ENCODE measurements around the gene MZF1. TPM values are rescaled to one million over a fixed set of nuclear protein-coding genes. Genes with fewer than 3 reads are reported as not detected.

MZF1 gene
- total and polyA plus RNA-seq, 9 of the 15 experiments (the other 6 are each of a cell fraction or from before 2014, with no cell fraction given), result 0.31 to 29.3 (median 11.5) TPM

DNA sequence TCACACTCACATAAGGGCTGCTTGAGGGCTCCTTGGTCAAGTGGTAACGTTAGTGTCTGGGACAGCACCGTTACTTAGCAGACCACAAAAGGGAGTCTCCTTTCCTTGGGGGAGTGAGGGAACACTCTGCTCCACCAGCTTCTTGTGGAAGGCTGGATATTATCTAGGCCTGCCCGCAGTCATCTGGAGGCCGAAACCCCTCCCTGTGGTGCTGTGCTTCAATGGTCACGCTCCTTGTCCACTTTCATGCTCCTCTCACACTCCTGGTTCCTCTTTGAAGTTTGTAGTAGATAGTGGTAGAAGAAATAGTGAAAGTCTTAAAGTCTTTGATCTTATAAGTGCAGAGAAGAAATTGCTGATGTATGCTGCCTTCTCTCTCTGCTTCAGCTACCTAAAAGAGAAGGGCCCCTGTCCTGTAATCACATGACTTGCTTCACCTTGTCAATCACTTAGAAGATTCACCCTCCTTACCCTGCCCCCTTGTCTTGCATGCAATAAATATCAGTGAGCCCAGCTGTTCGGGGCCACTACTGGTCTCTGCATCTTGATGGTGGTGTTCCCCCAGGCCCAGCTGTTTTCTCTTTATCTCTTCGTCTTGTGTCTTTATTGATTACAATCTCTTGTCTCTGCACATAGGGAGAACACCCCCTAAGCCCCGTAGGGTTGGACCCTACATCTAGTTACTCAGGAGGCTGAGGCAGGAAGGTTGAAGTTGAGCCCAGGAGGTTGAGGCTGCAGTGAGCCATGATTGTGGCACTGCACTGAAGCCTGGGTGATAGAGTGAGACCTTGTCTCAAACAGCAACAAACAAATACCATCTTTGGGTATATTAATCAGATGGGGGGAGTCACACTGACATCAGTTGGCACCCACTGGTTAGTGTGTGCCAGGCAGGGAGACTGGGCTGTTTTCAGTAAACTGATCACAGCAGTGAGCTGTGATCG is 11.6 kb upstream of the MZF1 start (continued):
- TF ChIP-seq TOE1 (IDR thresholded peaks at IDR 0.05; ENCODE audit: borderline replicate concordance) (0 out of 2 replicates have a peak, but pooled peaks have one; percentile 62), TOE1 (CRISPR knock-in tag; IDR thresholded peaks at IDR 0.05; ENCODE audit: borderline replicate concordance, low read depth) (0 out of 2 replicates have a peak, but pooled peaks have one; percentile 54), ZEB2 (IDR thresholded peaks at IDR 0.05) (peak; percentile 70), SMARCA4 (IDR thresholded peaks at IDR 0.05) (peak; percentile 62; the same call in 1 of the 2 replicates), ZSCAN32 (CRISPR knock-in tag; IDR thresholded peaks at IDR 0.05) (no peak), TRIM28 (IDR thresholded peaks at IDR 0.05) (0 out of 2 replicates have a peak, but pooled peaks have one; percentile 25), RHOXF2B (CRISPR knock-in tag; conservative IDR thresholded peaks at IDR 0.05) (no peak), SMARCA5 (IDR thresholded peaks at IDR 0.05) (no peak), RBM17 (IDR thresholded peaks at IDR 0.05; ENCODE audit: borderline replicate concordance, low read depth, low read length) (no peak), ARID1B (IDR thresholded peaks at IDR 0.05) (peak; percentile 70), NR2C2 (CRISPR knock-in tag; IDR thresholded peaks at IDR 0.05) (no peak), NR2C2 (tag; IDR thresholded peaks at IDR 0.05) (peak; percentile 59), SRF (CRISPR knock-in tag; IDR thresholded peaks at IDR 0.05) (peak in 1 of 2 experiments; percentile 70; a peak in 1 of 4 replicates), ZKSCAN8 (CRISPR knock-in tag; IDR thresholded peaks at IDR 0.05) (0 out of 2 replicates have a peak, but pooled peaks have one; percentile 34), ZNF316 (IDR thresholded peaks at IDR 0.05) (peak; percentile 41)
- TF ChIP-seq, protein P1, sequence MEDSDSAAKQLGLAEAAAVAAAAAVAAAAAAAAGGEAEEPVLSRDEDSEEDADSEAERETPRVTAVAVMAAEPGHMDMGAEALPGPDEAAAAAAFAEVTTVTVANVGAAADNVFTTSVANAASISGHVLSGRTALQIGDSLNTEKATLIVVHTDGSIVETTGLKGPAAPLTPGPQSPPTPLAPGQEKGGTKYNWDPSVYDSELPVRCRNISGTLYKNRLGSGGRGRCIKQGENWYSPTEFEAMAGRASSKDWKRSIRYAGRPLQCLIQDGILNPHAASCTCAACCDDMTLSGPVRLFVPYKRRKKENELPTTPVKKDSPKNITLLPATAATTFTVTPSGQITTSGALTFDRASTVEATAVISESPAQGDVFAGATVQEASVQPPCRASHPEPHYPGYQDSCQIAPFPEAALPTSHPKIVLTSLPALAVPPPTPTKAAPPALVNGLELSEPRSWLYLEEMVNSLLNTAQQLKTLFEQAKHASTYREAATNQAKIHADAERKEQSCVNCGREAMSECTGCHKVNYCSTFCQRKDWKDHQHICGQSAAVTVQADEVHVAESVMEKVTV (CRISPR knock-in tag; IDR thresholded peaks at IDR 0.05), result peak; percentile 3; the same call in 1 of the 2 replicates
- TF ChIP-seq, protein P2, sequence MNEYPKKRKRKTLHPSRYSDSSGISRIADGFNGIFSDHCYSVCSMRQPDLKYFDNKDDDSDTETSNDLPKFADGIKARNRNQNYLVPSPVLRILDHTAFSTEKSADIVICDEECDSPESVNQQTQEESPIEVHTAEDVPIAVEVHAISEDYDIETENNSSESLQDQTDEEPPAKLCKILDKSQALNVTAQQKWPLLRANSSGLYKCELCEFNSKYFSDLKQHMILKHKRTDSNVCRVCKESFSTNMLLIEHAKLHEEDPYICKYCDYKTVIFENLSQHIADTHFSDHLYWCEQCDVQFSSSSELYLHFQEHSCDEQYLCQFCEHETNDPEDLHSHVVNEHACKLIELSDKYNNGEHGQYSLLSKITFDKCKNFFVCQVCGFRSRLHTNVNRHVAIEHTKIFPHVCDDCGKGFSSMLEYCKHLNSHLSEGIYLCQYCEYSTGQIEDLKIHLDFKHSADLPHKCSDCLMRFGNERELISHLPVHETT (CRISPR knock-in tag; conservative IDR thresholded peaks at IDR 0.05 in 1 of 2, IDR thresholded peaks at IDR 0.05 in 1 of 2), result peak in 1 of 2 experiments; percentile 69; a peak in 2 of 4 replicates
- TF ChIP-seq, protein P3, sequence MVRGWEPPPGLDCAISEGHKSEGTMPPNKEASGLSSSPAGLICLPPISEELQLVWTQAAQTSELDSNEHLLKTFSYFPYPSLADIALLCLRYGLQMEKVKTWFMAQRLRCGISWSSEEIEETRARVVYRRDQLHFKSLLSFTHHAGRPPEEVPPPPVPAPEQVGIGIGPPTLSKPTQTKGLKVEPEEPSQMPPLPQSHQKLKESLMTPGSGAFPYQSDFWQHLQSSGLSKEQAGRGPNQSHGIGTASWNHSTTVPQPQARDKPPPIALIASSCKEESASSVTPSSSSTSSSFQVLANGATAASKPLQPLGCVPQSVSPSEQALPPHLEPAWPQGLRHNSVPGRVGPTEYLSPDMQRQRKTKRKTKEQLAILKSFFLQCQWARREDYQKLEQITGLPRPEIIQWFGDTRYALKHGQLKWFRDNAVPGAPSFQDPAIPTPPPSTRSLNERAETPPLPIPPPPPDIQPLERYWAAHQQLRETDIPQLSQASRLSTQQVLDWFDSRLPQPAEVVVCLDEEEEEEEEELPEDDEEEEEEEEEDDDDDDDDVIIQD (CRISPR knock-in tag; IDR thresholded peaks at IDR 0.05), result 0 out of 2 replicates have a peak, but pooled peaks have one; percentile 16
- TF ChIP-seq, protein P4, sequence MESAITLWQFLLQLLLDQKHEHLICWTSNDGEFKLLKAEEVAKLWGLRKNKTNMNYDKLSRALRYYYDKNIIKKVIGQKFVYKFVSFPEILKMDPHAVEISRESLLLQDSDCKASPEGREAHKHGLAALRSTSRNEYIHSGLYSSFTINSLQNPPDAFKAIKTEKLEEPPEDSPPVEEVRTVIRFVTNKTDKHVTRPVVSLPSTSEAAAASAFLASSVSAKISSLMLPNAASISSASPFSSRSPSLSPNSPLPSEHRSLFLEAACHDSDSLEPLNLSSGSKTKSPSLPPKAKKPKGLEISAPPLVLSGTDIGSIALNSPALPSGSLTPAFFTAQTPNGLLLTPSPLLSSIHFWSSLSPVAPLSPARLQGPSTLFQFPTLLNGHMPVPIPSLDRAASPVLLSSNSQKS (CRISPR knock-in tag; IDR thresholded peaks at IDR 0.05), result no peak
- TF ChIP-seq, protein P5, sequence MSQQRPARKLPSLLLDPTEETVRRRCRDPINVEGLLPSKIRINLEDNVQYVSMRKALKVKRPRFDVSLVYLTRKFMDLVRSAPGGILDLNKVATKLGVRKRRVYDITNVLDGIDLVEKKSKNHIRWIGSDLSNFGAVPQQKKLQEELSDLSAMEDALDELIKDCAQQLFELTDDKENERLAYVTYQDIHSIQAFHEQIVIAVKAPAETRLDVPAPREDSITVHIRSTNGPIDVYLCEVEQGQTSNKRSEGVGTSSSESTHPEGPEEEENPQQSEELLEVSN (IDR thresholded peaks at IDR 0.05; ENCODE audit: borderline replicate concordance in 1 of 2, extremely low read depth in 1 of 2, insufficient read depth in 1 of 2, insufficient read length in 1 of 2, low read depth in 1 of 2, low read length in 1 of 2, poor library complexity in 1 of 2, severe bottlenecking in 1 of 2), result peak in 1 of 2 experiments; percentile 20

Measured in K562 (cell line).